ENCODE results near the gene TRERF1. TPM values are rescaled to one million over a fixed set of nuclear protein-coding genes. Genes with fewer than 3 reads are reported as not detected.

TRERF1 gene
- total RNA-seq, 1 donor from 2014 or later = 0.40 TPM

DNA sequence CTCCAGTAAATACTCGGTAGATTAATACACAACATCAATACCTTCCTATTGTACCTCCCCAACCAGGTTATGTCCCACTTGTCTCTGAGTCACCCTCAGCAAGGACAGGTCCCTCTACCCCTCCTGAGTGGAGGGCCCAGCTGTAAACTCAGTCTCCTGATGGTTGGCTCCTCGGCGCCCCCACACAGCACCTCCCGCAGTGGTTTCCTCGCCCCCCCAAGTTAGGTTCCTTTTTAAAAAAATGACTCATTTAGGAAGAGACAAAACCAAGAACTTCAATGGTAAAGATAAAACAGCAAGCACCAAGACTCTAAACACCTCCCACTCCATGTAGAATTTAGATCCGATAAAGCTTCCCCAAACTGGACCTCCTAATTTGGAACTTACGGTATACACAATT, 83.5 kb downstream of the TRERF1 start:
- no peak for DNase-seq (ENCODE audit: low read depth, low spot score)

- DNase-seq (ENCODE audit: low read depth, low spot score) = no peak
Measured at GRCh38 chr6:42367353-42368011, 84.2 kb downstream of the TRERF1 start.

DNA sequence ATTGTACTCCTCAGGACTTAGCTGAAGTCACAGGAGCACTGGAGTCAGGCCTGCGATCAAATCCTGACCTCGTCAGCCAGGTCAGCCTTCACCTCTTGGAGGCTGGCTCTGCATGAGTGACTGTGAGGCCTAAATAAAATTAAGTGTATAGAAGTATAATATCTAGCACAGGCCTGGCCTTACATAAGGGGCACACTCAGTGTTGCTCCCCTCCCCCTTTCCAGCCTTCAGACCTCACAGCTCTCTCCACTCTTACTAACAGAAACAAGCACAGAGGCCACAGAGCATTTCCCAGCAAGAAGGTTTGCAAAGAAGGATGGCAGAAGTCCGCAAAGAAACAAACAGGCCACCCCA, 84.8 kb downstream of the TRERF1 start:
- no peak for DNase-seq (ENCODE audit: low read depth, low spot score)

DNA sequence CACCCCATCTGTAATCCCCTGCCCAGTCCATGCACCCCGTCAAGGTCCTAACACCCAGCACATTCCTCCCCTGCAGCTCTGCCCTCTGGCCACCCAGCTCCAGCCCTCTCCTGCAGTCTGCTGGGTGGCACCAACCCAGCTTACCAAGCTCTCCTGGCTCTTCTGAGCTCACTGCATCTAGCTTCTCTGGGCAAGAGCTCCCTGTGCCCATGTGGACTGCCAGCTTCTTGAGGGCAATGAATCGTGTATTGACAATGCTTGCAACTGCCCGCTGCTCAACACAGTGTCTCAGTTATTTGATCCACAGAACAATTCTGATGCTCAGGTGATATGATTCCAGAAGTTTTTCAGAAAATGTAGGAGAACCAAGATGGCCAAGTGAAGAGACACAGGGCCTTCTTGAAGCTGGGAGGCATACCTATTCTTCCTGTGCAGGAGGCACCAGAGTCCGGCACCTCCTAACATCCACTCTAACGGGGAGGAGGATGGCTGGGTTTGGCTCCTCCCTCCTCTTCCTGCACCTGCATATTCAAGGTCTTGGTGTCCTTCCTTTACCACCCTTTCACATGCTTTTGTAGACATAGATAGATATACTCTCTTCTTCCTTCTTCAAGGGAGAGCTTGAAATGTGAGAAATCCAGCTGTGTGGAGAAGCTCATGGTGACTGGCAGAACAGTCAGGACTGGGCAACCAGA, 85.6 kb downstream of the TRERF1 start:
- no peak for DNase-seq (ENCODE audit: low read depth, low spot score)

DNA sequence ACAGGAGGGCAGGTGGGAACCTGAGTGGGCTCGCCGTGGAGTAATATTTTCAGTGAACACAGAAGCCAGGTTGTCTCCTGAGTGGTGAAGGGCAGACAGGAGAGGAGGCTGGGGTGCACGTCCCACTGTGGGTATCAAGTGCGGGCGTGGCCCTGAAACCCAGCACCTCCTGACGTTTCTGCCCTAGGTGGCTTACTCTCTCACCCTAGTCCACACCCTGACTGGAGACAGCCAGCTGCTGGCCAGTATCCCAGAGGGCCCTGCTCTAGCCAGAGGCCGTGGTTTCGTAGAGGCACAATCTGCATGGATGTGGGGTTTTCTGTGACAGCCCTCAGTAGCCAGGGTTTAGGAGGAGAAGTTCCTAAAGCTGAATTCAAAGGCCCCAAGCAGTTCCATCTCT, 86.7 kb downstream of the TRERF1 start:
- no peak for DNase-seq (ENCODE audit: low read depth, low spot score)

DNA sequence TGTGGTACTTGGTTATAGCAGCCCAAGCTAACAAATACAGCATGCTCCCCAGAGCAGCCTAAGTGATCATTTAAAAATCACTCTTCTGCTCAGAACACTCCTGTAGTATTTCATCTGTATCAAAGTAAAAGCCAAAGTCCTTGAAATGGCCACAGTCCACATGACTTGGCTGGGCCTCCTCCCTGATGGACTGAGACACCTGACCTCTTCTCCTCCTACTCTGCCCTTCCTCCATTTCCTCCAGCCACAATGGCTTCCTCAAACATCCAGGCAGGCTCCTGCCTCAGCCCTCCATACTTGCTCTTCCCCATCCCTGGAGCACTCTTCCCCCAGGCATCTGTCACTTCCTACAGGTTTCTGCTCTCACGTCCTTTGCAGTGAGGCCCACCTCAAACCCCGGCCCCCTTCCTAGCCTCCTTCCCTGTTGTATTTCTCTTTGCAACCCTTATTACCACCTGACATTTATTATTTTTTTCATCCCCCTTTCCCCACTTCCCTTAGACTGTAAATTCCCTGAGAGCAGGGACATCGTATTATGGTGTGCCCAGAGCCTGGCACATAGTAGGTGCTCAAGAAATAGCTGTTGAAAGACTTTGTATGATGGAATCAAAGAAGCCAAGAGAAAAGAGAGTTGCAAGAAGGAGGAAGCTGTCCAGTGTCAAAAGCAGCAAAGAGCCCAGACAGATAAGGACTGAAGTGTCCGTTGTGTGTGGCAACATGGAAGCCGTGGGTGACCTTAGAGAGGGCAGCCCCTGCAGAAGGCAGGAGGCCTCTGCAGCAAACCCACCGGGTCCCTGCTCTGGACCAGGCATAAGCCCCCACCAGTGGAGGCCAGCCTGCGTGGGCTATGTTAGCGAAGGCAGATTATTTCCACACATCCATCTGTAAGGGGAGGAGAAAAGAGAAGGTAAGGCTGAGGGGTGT, 87.5 kb downstream of the TRERF1 start:
- no peak for DNase-seq (ENCODE audit: low read depth, low spot score)

GRCh38 chr6:42361036-42361435, 90.7 kb downstream of the TRERF1 start:
- DNase-seq (ENCODE audit: low read depth, low spot score) = no peak

- DNase-seq (ENCODE audit: low read depth, low spot score) = no peak
Measured at GRCh38 chr6:42359021-42359420, 92.7 kb downstream of the TRERF1 start.

DNA sequence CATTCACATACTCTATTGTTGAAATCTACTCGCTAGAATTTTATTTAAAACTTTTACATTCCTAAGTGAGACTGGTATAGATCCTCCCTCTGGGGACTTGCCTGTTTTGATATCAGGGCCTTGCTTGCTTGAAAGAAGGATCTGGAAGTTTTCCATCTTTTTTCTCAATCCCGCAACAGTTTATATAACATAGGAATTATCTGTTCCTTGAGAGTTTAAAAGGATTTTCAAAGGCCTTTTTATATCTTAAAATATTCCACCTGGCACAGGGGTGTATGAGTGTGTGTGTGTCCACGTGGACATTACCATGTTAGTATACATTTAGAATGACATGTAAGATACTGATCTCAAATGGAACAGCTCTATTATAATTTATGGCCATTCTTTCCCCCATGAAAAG, 96.3 kb downstream of the TRERF1 start:
- DNase-seq (ENCODE audit: low read depth, low spot score) = no peak

DNA sequence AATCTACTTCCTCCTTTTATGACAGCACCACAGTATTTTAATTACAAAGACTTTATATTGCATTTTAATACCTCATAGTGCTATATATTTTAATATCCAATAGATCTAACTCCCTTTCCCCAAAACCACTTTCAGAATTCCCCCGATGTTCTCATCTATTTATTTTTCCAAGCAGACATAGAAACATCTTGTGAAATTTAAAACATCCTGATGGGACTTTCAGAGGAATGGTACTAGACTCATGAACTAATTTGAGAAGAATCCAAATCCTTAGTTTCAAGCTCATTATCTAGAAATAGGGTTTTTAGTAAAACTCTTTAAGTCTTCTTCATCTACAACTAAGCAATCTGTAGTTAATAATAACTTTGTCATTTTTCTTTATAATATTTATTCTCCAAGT, 97.0 kb downstream of the TRERF1 start:
- no peak for DNase-seq (ENCODE audit: low read depth, low spot score)

DNA sequence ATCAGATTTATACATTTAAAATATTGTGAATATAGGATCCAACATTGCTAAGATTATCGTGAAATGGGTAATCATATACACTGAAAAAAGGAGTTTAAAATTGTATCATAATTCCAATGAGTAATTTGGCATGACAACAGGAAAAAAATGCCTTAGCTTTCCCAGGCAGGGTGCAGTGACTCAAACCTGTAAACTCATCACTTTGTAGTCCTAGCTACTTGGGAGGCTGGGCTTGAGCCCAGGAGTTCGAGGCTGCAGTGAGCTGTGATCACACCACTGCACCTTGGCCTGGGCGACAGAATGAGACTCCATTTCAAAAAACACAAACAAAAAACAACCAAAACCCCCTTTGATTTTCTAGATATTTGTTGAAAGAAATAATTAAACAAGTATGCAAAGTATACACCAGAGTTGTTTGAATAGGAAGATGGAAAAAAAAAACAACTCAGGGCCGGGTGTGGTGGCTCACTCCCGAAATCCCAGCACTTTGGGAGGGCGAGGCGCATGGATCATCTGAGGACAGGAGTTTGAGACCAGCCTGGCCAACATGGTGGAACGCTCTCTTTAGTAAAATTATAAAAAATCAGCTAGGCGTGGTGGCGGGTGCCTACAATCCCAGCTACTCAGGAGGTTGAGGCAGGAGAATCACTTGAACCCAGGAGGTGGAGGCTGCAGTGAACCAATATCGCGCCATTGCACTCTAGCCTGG, 98.7 kb downstream of the TRERF1 start:
- DNase-seq (ENCODE audit: low read depth, low spot score) = no peak

DNA sequence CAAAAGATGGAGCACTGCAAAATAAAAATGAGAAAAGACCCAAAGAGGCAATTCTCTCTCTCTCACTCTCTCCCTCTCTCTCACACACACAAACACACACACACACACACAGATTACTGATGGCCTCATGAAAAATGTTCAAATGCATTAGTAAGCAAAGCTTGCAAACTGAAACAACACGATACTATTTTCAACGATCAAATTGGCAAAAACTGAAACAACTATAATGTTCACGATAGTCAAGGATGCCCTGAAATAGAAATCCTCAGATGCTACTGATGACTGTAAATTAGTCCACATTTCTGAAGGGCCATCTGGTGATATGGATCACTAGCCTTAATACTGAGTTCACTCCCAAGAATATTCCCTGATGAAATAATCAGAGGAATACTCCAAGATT, 100.8 kb downstream of the TRERF1 start:
- no peak for DNase-seq (ENCODE audit: low read depth, low spot score)

GRCh38 chr6:42349753-42350511, 101.8 kb downstream of the TRERF1 start:
- no peak for DNase-seq (ENCODE audit: low read depth, low spot score)

- no peak for DNase-seq (ENCODE audit: low read depth, low spot score)
Measured at GRCh38 chr6:42347456-42347855, 104.3 kb downstream of the TRERF1 start.

- DNase-seq (ENCODE audit: low read depth, low spot score) = no peak
Measured at GRCh38 chr6:42345696-42346416, 105.9 kb downstream of the TRERF1 start.

- DNase-seq (ENCODE audit: low read depth, low spot score) = no peak
Measured at GRCh38 chr6:42344756-42345155, 107.0 kb downstream of the TRERF1 start.

DNA sequence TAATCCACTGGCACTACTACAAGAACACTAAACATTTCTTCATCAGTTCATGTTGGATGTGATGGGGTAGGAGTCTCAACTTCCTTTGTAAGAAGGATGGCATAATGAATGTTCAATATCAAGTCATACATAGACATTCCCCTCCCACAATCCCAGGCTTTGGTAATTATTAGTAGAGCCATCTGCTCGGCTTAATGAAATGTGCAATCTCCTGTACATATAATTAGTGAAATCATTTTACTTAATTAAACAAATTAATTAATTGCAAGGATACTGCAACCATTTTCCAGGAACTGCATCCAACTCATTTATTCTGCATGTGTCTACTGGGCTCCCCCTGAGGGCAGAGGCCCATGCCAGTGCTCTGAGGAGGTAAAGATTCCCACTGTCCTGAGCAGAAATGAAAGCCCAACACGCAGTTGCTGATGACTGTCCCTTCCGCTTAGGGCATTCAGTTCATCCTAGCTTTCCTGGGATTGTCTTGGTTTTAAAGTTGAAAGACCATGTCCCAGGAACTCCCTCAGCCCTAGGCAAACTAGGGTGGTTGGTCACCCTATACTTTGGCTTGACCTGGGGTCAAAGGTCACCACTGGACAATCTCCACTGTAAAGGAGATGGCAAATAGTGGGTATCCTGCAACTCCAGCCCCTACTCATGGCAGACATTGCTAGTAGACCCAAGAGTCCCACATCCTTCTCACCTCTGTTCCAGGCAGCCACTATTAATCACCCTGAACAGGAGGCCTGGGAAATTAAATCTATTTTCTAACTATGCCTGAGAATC, 109.8 kb downstream of the TRERF1 start:
- DNase-seq (ENCODE audit: low read depth, low spot score) = no peak

GRCh38 chr6:42341221-42341620, 110.5 kb downstream of the TRERF1 start:
- DNase-seq (ENCODE audit: low read depth, low spot score) = no peak

DNA sequence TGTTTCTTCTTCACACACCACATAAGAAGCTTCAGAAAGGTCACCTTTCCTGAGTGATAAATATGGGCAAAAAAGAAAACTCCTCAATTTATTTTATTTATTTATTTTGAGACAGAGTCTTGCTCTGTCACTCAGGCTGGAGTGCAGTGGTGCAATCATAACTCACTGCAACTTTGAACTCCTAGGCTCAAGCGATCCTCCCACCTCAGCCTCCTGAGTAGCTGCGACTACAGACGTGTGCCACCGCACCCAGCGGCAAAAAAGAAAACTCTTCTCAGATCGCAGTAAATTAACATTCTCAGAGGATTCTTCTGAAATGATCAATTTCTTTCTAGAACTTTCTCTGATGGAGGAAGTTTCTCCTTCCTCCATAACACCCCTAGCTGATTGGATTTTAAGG, 111.2 kb downstream of the TRERF1 start:
- DNase-seq (ENCODE audit: low read depth, low spot score) = no peak
